ENCODE measurements around the gene NOTUM.

- TF ChIP-seq NFIC (IDR thresholded peaks at IDR 0.05): no peak
- no peak for TF ChIP-seq REST (IDR thresholded peaks at IDR 0.05; ENCODE audit: low read depth)
- no peak for TF ChIP-seq EP300 (IDR thresholded peaks at IDR 0.05; ENCODE audit: borderline replicate concordance)
- TF ChIP-seq USF1 (IDR thresholded peaks at IDR 0.05): no peak
- TF ChIP-seq MAX (IDR thresholded peaks at IDR 0.05): no peak
Observed at GRCh38 chr17:81983011-81983638, 22.1 kb upstream of the NOTUM start.
